HTR-8/SVneo (cell line): Measurements from ENCODE around the gene ATRIP.
"Not testable (repeated sequence)": the region's sequence is repeated elsewhere in the genome, so short reads cannot be mapped to it uniquely, and the experiment has no call there.

Experiments used
- DNase-seq: peaks from one replicate; pipeline ENCODE4 v3.0.0; 2011; ENCODE audit warnings: low spot score, mixed read lengths; ENCODE audit not compliant: insufficient read length
- FAIRE-seq: peaks from 2 replicates; lab custom pipeline; 2011; peaks lifted over from hg19 to GRCh38; lab: Jason Lieb, UNC

The ATRIP gene

GRCh38 chr3:48435223-48435595, 11.3 kb upstream of the ATRIP start:
- DNase-seq, result no peak
- FAIRE-seq, result no peak

- DNase-seq, result peak; percentile 86
- peak; percentile 92 for FAIRE-seq
Measured at GRCh38 chr3:48435774-48436476, 10.6 kb upstream of the ATRIP start.

- no peak for FAIRE-seq
- no peak for DNase-seq
Measured at GRCh38 chr3:48436477-48436787, 10.1 kb upstream of the ATRIP start.

GRCh38 chr3:48436855-48437254, 9.7 kb upstream of the ATRIP start:
- DNase-seq (no peak), FAIRE-seq (no peak)

GRCh38 chr3:48437812-48438211, 8.7 kb upstream of the ATRIP start:
- no peak for DNase-seq
- FAIRE-seq, result no peak

- FAIRE-seq (peak; percentile 95), DNase-seq (peak; percentile 98)
Measured at GRCh38 chr3:48439820-48440589, 6.5 kb upstream of the ATRIP start, which contains the start of the genes CCDC51 and TMA7. Gene CCDC51, minus strand, starts transcription at chr3:48440119. Its CDS starts 4,991 bp downstream, at chr3:48435128. Gene TMA7, plus strand, starts transcription at chr3:48440257. Its CDS starts 40 bp downstream, at chr3:48440297.

- no peak for FAIRE-seq
- no peak for DNase-seq
Measured at GRCh38 chr3:48440590-48440958, 6.0 kb upstream of the ATRIP start.

GRCh38 chr3:48441940-48442339, 4.6 kb upstream of the ATRIP start:
- FAIRE-seq (no peak), DNase-seq (no peak)

GRCh38 chr3:48445277-48445882, 1.2 kb upstream of the ATRIP start:
- FAIRE-seq (no peak), DNase-seq (no peak)

- DNase-seq (no peak), FAIRE-seq (no peak)
Measured at GRCh38 chr3:48446043-48446424, 503 bp upstream of the ATRIP start.

GRCh38 chr3:48451270-48451669, 4.7 kb downstream of the ATRIP start:
- DNase-seq, result no peak
- no peak for FAIRE-seq

GRCh38 chr3:48456456-48456855, 9.9 kb downstream of the ATRIP start:
- DNase-seq (no peak), FAIRE-seq (no peak)

- FAIRE-seq (no peak), DNase-seq (no peak)
Measured at GRCh38 chr3:48459331-48459730, 12.8 kb downstream of the ATRIP start.

- FAIRE-seq, result no peak
- no peak for DNase-seq
Measured at GRCh38 chr3:48459773-48460516, 13.4 kb downstream of the ATRIP start.

- no peak for DNase-seq
- no peak for FAIRE-seq
Measured at GRCh38 chr3:48460517-48460902, 14.0 kb downstream of the ATRIP start.

GRCh38 chr3:48461767-48462166, 15.2 kb downstream of the ATRIP start:
- not testable (repeated sequence) for FAIRE-seq, DNase-seq

GRCh38 chr3:48463703-48464102, 17.2 kb downstream of the ATRIP start:
- no peak for FAIRE-seq

GRCh38 chr3:48464713-48465221, 18.2 kb downstream of the ATRIP start:
- FAIRE-seq (peak; percentile 28), DNase-seq (no peak)

More at GRCh38 chr3:48463703-48464102, 17.2 kb downstream of the ATRIP start:
- no peak for DNase-seq

- DNase-seq, result no peak
- FAIRE-seq, result no peak
Measured at GRCh38 chr3:48465237-48465530, 18.6 kb downstream of the ATRIP start.

GRCh38 chr3:48465531-48466378, 19.2 kb downstream of the ATRIP start:
- DNase-seq (peak; percentile 96), FAIRE-seq (peak; percentile 96)
